PC-3 (cell line): ENCODE results near the gene AUTS2. TPM values are rescaled to one million over a fixed set of nuclear protein-coding genes. Genes with fewer than 3 reads are reported as not detected.

ENCODE experiments used
- ATAC-seq: fragments of 200-7000 bp; cut with Tn5 transposase; 2 replicates; pipeline ENCODE4 v1.9.1; 2020; ENCODE audit warnings: mild to moderate bottlenecking, moderate library complexity
- BruUV-seq: library from RNA; stranded (reverse); fragments of 400-500 nt; replicated peaks from 2 replicates; lab custom pipeline; 2021; lab: Mats Ljungman, UMichigan
- CTCF ChIA-PET: fragments of 300-600 bp; sonication (Branson Sonifier 250); formaldehyde crosslinking; loops from one replicate; lab custom pipeline; 2022; ENCODE audit warnings: antibody characterized with exemption; lab: Charles Lee
- POLR2A ChIA-PET: fragments of 300-600 bp; sonication (Branson Sonifier 250); formaldehyde crosslinking; loops from one replicate; lab custom pipeline; 2022; ENCODE audit warnings: antibody characterized with exemption; ENCODE audit not compliant: unreplicated experiment; lab: Charles Lee
- DNase-seq: peaks from one replicate; pipeline ENCODE4 v3.0.0-alpha.2; 2015
- H2AFZ ChIP-seq: fragments of 300-600 bp; sonication (generic); 2 replicates; pipeline ENCODE4 v1.6.0; 2016; ENCODE audit warnings: antibody characterized with exemption, low read length
- H3F3A ChIP-seq: fragments of 300-600 bp; sonication (generic); one replicate; pipeline ENCODE4 v1.6.0; 2017; ENCODE audit warnings: antibody characterized with exemption, low read length, control low read depth, mild to moderate bottlenecking; ENCODE audit not compliant: unreplicated experiment
- H3K27ac ChIP-seq: fragments of 300-600 bp; sonication (generic); 2 replicates; pipeline ENCODE4 v1.5.1; 2016; ENCODE audit warnings: mild to moderate bottlenecking, low read length
- H3K27me3 ChIP-seq: fragments of 300-600 bp; sonication (generic); 2 replicates; pipeline ENCODE4 v1.6.1; 2016; ENCODE audit warnings: low read length, mixed read lengths
- H3K36me3 ChIP-seq: fragments of 300-600 bp; sonication (generic); 2 replicates; pipeline ENCODE4 v1.6.1; 2016; ENCODE audit warnings: low read depth, mixed run types, low read length, mixed read lengths
- H3K4me1 ChIP-seq: fragments of 300-600 bp; sonication (generic); 2 replicates; pipeline ENCODE4 v1.5.1; 2016; ENCODE audit warnings: low read length; ENCODE audit not compliant: insufficient read depth
- H3K4me2 ChIP-seq: fragments of 300-600 bp; sonication (generic); 2 replicates; pipeline ENCODE4 v1.6.0; 2016; ENCODE audit warnings: low read length
- H3K4me3 ChIP-seq: fragments of 300-600 bp; sonication (generic); 2 replicates; pipeline ENCODE4 v1.5.1; 2016; ENCODE audit warnings: mild to moderate bottlenecking, low read length, mixed read lengths
- H3K79me2 ChIP-seq: fragments of 300-600 bp; sonication (generic); 2 replicates; pipeline ENCODE4 v1.6.1; 2017; ENCODE audit warnings: low read length, mixed read lengths
- H3K9ac ChIP-seq: fragments of 300-600 bp; sonication (generic); 2 replicates; pipeline ENCODE4 v1.6.0; 2016; ENCODE audit warnings: mild to moderate bottlenecking, low read length
- H3K9me2 ChIP-seq: fragments of 300-600 bp; sonication (generic); replicated peaks from 2 replicates; pipeline ENCODE4 v1.6.1; 2016; ENCODE audit warnings: mixed run types, low read length, mixed read lengths
- H3K9me3 ChIP-seq: fragments of 300-600 bp; sonication (generic); 2 replicates; pipeline ENCODE4 v1.6.1; 2016; ENCODE audit warnings: low read length, mixed read lengths
- H4K20me1 ChIP-seq: fragments of 300-600 bp; sonication (generic); 2 replicates; pipeline ENCODE4 v1.6.1; 2016; ENCODE audit warnings: low read length, mixed read lengths
- EZH2 ChIP-seq: fragments of 300-600 bp; sonication (generic); IDR thresholded peaks from one replicate; pipeline ENCODE4 v1.6.1; 2017; ENCODE audit warnings: antibody characterized with exemption, mild to moderate bottlenecking, low read length; ENCODE audit not compliant: unreplicated experiment
- EZH2phosphoT487 ChIP-seq: fragments of 300-600 bp; sonication (generic); IDR thresholded peaks from 2 replicates; pipeline ENCODE4 v1.6.1; 2018; ENCODE audit warnings: mild to moderate bottlenecking, antibody characterized with exemption, low read length, borderline replicate concordance
- intact Hi-C: fragments of 100-400 bp; cut with micrococcal nuclease; formaldehyde crosslinking; loops from 2 replicates; pipeline ENCODE4 v1.9.0; 2023
- total RNA-seq: library from RNA; depleted of rRNA; stranded (reverse); fragments of >200 nt; gene quantifications from 2 replicates; pipeline ENCODE4 v1.2.3, GENCODE V29; 2014
- TF ChIP-seq, protein P1 (sequence below): fragments of 300-600 bp; sonication (generic); conservative IDR thresholded peaks from 2 replicates; pipeline ENCODE4 v1.5.1; 2017; ENCODE audit warnings: antibody characterized with exemption, low read depth, mild to moderate bottlenecking, low read length

AUTS2 gene
- total RNA-seq, 1 experiment from 2014 or later, result not detected

DNA sequence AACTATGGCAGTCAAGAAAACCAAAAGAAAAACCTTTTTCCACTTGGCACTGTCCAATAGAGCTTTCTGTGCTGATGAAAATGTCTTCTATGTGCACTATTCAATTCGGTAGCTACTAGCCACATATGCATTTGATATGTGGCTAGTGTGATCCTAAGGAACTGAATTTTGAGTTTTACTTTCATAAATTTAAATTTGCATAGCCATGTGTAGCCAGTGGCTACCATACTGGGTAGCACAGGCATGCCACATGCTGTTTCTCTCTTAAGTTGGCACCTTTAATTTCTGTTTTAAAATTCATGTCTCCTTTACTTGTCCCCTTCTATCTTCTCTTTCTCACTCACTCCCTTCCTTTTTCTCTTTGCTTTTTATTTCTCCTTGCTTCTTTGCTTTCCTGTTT is 455.7 kb downstream of the AUTS2 start:
- BruUV-seq, result no TSS peak
- no peak for TF ChIP-seq EZH2phosphoT487
- CTCF ChIA-PET, result no interaction called here

DNA sequence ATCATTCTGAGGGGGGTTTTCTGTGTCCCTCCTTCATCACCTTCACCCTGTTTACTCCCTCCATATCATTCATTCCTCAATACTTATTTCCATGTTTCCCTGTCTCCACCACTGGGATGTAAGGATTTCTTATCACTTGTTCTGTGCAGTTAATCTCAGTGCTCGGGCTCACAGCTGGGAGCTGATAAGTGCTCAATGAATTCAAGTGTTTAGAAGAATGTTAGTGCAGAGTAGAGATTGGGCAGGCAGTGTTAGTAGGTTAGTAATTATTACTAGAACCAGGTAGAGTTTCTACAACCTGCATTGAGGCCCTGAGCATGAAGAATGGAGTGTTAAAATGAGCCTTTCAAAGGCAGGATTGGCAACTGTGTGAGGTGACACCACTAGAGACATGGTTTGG is 458.1 kb downstream of the AUTS2 start:
- Histone ChIP-seq H3K9ac (no peak overlapping the region), H4K20me1 (no peaks in the 10 kb centered on the region), H3K4me1 (no peaks in the 10 kb centered on the region), H3K4me3 (no peak overlapping the region), H3K9me3 (peaks cover 8% of the 10 kb centered on the region; the same call in 1 of the 2 replicates), H3K36me3 (no peaks in the 10 kb centered on the region), H3K9me2 (no peaks in the 10 kb centered on the region), H3F3A (no peaks in the 10 kb centered on the region), H3K79me2 (no peaks in the 10 kb centered on the region), H3K27ac (no peak overlapping the region), H3K4me2 (no peak overlapping the region), H2AFZ (no peak overlapping the region), H3K27me3 (no peaks in the 10 kb centered on the region)
- CTCF ChIA-PET, result no interaction called here
- intact Hi-C loops, result no loop called here
- BruUV-seq, result no TSS peak
- ATAC-seq, result no peak
- no peak for DNase-seq
- POLR2A ChIA-PET, result no interaction called here
- TF ChIP-seq, protein P1, sequence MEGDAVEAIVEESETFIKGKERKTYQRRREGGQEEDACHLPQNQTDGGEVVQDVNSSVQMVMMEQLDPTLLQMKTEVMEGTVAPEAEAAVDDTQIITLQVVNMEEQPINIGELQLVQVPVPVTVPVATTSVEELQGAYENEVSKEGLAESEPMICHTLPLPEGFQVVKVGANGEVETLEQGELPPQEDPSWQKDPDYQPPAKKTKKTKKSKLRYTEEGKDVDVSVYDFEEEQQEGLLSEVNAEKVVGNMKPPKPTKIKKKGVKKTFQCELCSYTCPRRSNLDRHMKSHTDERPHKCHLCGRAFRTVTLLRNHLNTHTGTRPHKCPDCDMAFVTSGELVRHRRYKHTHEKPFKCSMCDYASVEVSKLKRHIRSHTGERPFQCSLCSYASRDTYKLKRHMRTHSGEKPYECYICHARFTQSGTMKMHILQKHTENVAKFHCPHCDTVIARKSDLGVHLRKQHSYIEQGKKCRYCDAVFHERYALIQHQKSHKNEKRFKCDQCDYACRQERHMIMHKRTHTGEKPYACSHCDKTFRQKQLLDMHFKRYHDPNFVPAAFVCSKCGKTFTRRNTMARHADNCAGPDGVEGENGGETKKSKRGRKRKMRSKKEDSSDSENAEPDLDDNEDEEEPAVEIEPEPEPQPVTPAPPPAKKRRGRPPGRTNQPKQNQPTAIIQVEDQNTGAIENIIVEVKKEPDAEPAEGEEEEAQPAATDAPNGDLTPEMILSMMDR, result no peak
- TF ChIP-seq EZH2 (no peak), EZH2phosphoT487 (no peak)

More for the DNA sequence above, 455.7 kb downstream of the AUTS2 start:
- Histone ChIP-seq H3K27ac (no peak overlapping the region), H3K79me2 (no peaks in the 10 kb centered on the region), H3K9ac (no peak overlapping the region), H3K4me1 (no peaks in the 10 kb centered on the region), H3F3A (no peaks in the 10 kb centered on the region), H3K27me3 (no peaks in the 10 kb centered on the region), H4K20me1 (no peaks in the 10 kb centered on the region), H3K9me2 (no peaks in the 10 kb centered on the region), H2AFZ (no peak overlapping the region), H3K9me3 (peaks cover 8% of the 10 kb centered on the region; the same call in 1 of the 2 replicates), H3K4me2 (no peak overlapping the region), H3K4me3 (no peak overlapping the region), H3K36me3 (no peaks in the 10 kb centered on the region)
- no peak for DNase-seq
- POLR2A ChIA-PET, result no interaction called here
- intact Hi-C loops, result no loop called here
- no peak for ATAC-seq

DNA sequence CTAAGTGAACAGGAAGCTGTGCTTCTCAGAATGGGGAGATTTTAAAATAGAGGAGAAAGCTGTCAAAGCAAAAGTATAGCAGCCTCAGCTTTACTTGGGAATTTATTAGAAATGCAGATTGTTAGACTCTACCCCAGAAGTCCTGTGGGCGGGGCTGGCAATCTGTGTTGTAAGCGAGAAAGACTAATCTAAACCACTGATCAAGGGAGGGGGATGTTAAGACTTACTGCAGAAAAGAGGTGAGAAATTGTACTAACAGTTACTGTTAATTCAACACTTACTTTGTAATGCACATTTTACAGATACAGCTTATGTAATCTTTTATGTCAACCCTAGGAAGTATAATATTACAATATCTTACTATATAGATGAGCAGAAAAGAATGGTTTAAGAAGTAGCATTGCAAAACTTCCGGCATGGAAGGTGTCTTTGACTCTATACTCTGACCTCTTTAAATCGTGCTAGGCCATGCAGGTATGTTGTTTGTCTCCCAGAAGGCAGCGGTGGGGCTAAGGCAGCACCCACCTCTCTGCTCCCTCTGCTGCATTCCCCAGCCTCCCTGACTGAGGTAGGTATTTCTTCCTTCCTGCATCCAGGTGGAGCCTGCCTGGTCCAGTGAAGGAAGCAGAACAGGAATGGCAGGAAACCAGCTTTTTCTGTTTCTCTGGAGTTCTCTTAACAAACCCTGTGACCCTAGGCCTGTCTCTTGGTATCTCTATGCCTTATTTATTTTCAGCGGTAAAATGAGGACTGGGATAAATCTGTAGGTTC is 462.2 kb downstream of the AUTS2 start:
- no peaks in the 10 kb centered on the region for H3K36me3 ChIP-seq
- intact Hi-C loops, result no loop called here
- no peaks in the 10 kb centered on the region for H3K9me2 ChIP-seq
- H2AFZ ChIP-seq, result no peak overlapping the region
- H4K20me1 ChIP-seq, result no peaks in the 10 kb centered on the region
- no peak overlapping the region for H3K27ac ChIP-seq
- ChIA-PET CTCF (no interaction called here), POLR2A (no interaction called here)
- no peaks in the 10 kb centered on the region for H3F3A ChIP-seq
- H3K4me3 ChIP-seq, result no peak overlapping the region
- ATAC-seq (no peak), DNase-seq (no peak)
- H3K4me2 ChIP-seq, result no peak overlapping the region
- no peaks in the 10 kb centered on the region for H3K79me2 ChIP-seq
- H3K9me3 ChIP-seq, result peaks cover 9% of the 10 kb centered on the region; the same call in 1 of the 2 replicates
- no peak for TF ChIP-seq EZH2phosphoT487
- no peak for TF ChIP-seq EZH2
- TF ChIP-seq, protein P1, result no peak
- no peak overlapping the region for H3K9ac ChIP-seq
- no peaks in the 10 kb centered on the region for H3K27me3 ChIP-seq
- no TSS peak for BruUV-seq
- no peaks in the 10 kb centered on the region for H3K4me1 ChIP-seq
